ENCODE measurements around the gene RHOA. TPM values are rescaled to one million over a fixed set of nuclear protein-coding genes. Genes with fewer than 3 reads are reported as not detected.

Gene RHOA
- total and polyA plus RNA-seq, 2 of the 8 experiments (the other 6 are each of a cell fraction or from before 2014, with no cell fraction given): 176 to 397 TPM

DNA sequence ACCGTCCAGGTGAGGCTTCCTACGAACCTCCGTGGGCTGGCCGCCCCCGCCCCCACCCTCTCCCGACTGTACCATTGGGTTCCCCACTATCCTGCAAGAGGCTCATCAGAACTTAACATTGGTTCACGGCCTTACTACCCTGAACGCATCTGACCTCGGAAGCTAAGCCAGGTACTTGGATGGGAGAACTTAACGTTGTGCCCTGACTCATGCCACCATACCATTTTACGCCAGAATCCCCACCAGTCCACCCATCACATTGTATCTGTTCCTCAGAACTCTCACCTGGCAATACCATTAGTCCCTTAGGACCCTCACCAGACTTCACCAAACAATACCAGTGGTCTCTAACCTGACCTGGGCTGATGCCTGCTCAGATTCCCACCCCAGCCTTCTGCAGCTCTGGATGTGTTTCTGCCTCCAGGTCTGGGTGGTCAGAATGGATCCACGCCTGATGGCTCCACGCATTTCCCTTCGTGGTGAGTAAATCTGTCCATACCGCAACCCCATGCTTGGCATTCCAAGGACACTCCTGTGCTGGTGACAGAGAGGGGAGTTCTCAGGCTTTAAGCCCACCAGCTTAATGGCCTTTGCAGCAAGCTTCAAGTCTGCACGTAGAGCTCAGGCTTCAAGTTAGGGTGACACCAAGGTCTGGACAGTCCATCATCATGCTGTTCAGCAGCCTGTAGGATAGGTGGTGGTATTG lies 1.0 kb upstream of the RHOA start (continued):
- TF ChIP-seq, protein P1, sequence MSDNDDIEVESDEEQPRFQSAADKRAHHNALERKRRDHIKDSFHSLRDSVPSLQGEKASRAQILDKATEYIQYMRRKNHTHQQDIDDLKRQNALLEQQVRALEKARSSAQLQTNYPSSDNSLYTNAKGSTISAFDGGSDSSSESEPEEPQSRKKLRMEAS (IDR thresholded peaks at IDR 0.05): no peak
- TF ChIP-seq CEBPB (IDR thresholded peaks at IDR 0.05; ENCODE audit: low read depth, low read length): no peak
- TF ChIP-seq SIRT6 (IDR thresholded peaks at IDR 0.05; ENCODE audit: low read length): no peak
- TF ChIP-seq CHD1 (IDR thresholded peaks at IDR 0.05; ENCODE audit: low read depth, low read length): no peak
- no peak for TF ChIP-seq SRF (IDR thresholded peaks at IDR 0.05; ENCODE audit: low read depth, low read length)
- TF ChIP-seq POU5F1 (IDR thresholded peaks at IDR 0.05; ENCODE audit: low read depth, low read length): no peak
